NCI-H1694 (cell line): Measurements from ENCODE around the gene ADAMTSL1.

Source experiments
- DNase-seq: peaks from one replicate; lab custom pipeline; 2025; lab: John Stamatoyannopoulos, UW

The ADAMTSL1 gene

DNA sequence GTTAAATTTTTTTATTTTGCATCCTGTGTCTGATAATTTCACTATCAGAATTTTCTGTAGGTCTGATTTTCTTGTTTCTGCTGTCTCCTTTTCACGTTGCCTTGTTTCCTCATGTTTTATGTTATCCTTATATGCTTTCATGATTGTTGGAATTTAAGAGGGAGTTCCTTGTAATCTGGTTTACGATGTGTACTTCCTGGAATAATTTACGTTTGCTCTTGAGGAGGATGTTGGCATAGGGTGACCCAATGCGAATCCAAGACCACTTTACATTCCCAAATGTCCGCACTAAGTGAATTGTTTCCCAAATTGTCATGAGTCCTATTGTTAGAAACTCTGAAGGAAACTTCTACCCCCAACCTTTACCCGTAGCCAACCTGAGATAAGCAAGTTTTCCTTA lies 80.3 kb downstream of the ADAMTSL1 start:
- no peak for DNase-seq

DNA sequence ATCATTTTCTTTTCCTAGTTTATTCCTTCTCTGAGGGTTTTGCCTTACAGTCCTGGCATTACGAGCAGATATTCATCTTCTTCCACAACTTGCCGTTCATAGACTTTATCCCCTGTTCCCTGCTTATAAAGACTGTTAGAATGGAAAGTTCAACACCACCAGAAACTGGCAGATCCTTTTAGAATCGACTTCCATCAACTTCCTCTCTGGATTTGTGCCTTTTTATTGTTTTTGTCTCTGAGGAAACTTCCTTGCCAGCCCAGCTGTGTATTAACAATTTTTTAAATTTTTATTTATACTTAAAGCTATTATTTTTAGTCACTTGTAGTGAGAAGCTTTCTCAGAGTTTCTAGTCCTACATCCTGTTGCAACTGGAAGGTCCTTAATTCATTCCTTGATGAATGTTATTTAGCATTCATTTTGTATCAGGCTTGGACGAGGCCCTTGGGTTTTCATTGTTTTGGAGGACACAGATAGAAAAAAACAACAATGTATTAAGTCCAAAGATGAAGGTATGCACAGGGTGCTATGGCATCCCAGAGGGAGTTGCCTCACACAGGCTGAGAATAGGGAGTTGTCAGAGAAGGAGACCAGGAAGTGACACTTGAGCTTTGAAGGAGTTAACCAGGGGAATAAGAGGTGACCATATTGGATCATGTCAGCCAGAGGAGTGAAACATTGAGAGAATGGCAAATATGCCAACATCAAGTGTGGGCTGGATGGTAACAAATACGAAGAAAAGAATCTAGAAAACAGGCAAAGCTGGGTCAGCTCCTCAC lies 81.3 kb downstream of the ADAMTSL1 start:
- DNase-seq = no peak

DNA sequence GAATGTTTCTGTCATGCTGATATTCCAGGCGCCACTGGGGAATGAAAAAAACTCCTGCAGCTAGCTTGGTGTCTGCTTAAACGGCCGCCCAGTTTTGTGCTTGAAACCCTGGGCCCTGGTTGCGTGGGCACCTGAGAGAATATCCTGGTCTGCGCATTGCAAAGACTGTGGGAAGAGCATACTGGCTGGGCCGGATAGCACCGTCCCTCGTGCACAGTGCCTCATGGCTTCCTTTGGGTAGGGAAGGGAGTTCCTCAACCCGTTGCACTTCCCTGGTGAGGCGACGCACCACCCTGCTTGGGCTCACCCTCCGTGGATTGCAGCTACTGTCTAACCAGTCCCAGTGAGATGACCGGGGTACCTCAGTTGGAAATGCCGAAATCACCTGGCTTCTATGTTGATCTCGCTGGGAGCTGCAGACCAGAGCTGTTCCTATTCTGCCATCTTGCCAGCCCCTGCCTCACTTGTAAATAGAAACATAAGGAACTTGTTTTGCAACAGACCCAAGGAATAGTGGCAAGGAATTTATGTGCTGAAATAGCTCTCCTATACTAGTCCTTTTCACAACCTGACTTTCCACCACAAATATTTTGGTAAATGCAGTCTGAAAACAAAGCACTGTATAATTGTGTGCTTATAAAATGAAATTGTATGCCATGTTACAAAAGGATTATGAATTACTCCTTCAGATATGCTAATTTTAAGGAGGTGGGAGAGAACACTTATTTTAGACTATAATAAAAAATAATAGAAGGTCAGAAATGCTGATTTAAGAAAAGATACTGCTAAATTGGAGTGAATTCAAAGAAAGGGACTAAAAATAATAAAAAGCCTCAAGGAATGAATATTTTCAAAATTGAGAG lies 90.3 kb downstream of the ADAMTSL1 start:
- no peak for DNase-seq

DNA sequence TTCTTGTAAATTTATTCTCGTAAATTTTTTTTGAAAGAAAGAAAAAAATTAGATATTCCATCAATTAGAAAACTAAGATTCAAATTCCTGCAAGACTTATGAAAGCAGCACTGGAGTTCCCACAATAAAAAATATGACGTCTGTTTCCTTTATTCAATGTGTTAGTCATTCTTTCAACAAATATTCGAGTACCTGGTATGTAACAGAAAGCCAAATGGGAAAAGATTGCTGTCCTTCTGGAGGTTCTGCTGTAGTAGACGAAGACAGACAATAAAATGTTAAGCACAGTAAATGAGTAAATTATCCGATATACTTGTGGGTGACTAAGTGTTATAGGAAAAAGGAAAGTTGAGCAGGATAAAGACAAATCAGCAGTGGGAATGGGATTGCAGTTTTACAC lies 92.2 kb downstream of the ADAMTSL1 start:
- no peak for DNase-seq

DNA sequence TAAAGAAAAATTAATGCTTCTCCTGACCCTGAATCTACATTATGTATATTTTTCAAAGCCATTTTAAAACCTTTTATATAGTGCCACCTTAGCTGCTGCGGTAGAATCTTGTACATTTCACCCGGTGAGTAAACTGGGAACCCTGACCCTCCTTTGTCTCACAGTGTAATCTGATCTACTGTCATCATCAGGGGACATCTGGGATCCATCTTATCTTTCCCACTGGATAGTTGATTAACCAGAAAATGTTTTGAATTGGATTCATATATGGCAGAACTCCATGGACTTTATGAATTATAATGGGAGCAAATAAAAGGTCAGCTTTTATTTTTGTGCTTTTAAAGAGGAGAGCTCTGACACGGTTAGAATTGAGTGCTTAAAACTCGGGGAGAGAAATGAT lies 95.0 kb downstream of the ADAMTSL1 start:
- no peak for DNase-seq

DNA sequence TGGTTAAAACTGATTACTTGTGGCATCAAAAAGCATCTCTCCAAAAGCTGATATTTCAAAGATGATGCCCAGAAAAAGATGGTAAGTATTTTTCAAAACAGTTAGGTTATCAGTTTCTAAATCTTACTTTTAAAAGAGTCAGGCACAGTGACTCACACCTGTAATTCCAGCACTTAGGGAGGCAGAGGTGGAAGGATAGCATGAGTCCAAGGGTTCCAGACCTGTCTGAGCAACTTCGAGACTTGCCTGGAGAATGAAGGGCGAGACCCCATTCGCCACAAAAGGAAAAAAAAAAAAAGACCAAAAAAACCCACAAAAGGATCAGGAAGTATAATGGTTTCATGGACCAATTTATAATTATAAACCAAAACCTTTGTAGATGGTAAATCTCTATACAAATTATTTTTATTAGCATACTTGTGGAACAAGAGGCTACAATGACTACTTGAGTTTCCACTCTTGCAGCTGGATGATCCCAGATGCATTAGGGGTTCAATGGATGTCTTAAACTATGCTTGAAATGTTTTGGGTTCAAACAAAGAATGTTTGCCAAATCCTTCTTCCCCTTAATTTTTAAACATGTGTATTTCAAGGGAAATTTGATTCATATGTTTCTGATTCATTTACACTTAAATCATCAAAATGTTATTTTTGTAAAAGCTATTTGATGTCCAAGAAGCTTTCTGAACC lies 96.1 kb downstream of the ADAMTSL1 start:
- no peak for DNase-seq

DNA sequence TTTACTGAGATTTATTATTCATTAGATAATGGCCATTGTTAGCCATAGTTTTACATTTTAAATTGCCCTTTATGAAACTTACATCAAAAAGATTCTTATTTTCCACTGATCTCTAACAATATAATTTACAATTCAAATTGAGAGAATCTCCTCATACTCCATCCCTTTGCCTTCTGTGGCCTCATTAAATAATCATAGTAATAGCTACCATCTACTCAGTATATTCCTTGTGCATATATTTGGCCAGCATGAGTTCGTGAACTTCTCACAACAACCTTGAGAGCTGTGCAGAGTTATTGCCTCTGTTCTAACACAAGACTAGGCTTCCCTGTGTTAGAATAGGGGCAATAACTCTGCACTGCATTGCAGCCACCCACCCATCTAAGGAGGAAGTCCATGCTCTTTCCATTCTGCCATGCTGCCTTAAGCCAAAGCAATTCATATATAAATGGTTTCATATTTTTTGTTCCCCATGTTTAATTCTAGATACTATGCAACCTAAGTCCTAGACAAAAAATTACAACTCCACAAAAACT lies 99.1 kb downstream of the ADAMTSL1 start:
- DNase-seq = no peak

DNA sequence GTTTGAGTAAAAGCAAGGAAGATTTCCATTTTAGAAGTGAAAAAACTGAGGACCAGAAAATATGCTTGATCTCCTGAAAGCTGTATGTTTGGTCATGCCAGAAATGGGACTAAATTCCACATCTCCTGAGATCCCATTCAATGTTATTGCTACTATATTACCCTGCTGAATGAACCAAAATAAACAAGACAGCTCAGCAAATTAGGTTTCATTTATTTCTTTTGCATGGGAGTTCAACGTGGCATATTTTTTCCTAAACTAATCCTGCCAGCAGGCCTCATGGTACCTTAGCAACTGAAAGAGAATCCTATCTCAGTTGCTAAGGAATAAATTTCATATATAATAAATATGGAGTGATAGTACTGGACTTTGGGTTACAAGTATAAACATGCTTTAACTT lies 101.7 kb downstream of the ADAMTSL1 start:
- no peak for DNase-seq

DNA sequence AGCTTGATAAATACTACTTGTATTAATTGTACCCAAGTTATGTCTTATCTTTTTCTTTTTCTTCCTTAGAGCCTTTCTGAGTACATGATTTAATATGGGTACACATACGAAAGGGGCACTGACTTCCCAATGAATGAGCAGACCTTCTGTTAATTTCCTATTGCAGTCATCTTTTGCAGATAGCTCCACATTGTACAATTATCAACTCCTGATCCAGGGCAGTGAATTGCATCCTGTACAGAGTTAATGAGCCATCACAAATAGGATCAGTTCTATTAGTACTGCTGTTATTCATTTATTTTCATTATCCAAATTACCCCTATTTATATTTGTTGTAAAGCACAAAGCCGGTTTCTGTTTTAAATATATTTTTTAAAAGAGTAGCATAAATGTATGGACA lies 105.6 kb downstream of the ADAMTSL1 start:
- no peak for DNase-seq

DNA sequence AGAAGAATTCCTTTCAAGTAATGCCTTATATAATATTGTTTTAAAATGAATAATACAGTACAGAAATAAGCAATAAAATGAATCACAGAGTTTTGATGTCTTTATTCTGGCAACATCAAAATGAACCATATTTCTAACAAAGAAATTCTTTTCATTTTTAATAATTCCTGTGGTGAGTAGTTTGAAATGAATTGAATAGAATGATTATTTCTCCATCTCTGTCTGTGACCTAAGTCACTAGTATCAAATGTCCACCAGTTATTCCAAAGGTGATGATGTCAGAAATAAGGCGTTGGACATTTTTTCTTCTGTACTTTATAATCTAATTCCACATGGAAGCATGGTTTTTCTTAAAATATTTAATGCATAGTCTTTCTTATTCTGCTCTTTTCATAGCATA lies 106.2 kb downstream of the ADAMTSL1 start:
- no peak for DNase-seq

DNA sequence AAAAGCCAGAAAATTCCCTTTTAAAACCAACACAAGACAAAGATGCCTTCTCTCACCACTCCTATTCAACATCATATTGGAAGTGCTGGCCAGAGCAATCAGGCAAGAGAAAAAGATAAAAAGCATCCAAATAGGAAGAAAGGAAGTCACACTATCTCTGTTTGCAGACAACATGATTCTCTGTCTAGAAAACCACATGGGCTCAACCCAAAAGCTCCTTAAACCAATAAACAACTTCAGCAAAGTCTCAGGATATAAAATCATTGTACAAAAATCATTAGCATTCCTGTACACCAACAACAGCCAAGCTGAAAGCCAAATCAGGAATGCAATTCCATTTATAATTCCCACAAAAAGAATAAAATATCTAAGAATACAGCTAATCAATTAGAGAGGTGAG lies 112.0 kb downstream of the ADAMTSL1 start:
- no peak for DNase-seq

DNA sequence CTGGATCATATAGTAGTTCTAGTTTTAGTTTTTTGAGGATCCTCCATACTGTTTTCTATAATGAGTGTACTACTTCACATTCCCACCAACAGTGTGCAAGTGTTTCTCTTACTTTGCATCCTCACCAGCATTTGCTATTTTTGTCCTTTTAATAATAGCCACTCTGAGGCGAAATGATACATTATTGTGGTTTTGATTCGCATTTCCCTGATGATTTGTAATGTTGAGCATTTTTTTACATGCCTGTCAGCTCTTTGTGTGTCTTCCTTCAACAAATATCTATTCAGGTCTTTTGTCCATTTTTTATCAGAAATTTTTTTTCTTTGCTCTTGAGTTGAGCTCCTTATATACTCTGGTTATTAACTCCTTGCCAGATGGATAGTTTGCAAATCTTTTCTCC lies 114.0 kb downstream of the ADAMTSL1 start:
- DNase-seq = no peak

DNA sequence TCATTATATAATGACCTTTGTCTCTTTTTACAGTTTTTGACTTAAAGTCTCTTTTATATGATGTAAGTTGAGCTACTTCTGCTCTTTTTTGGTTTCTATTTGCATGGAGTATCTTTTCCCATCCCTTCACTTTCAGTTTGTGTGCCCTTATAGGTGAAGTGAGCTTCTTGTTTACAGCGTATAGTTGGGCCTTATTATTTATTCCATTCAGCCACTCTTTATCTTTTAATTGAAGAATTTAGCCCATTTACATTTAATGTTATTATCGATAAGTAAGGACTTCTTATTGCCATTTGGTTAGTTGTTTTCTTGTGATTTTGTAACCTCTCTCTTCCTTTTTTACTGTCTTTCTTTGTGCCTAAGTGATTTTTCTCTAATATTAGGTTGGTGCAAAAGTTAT lies 117.3 kb downstream of the ADAMTSL1 start:
- DNase-seq = no peak

DNA sequence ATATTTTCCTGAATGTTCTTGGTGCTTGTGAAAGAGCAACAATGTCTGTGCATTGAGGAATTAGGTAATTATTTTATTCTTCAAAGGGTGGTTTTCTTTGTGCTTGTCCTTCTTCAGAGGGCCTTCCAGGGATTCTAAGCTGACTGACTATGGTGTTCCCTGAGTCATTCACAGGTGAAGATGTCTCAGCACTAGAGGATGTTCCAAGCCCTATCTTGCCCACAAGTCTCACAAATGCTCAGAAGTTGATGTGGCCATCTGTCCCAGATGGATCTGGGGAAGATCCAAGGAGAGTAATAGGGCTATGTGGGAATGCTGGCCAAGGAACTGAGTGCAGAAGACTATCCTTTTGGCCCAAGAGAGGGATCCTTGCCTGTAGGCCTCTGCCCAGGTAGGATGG lies 120.9 kb downstream of the ADAMTSL1 start:
- DNase-seq = no peak

DNA sequence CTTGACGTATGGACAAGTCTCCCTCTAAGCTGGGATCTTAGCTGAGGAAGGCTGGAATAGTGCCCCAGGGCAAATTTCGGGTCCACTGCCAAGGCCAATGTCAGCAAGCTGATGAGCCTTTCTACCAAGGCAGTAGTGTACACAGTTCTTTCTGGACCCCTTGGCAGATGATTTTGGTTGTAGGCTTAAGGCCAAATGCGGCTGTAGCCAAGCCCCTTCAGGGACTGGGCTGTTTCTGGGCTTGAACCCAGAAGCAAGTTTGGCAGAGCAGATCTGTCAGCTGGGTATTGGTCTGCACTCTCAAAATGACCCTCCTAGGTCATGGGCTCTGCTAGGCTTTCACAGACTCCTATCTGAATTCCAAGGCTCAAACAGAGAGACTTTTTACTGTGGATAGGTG lies 121.6 kb downstream of the ADAMTSL1 start:
- no peak for DNase-seq

DNA sequence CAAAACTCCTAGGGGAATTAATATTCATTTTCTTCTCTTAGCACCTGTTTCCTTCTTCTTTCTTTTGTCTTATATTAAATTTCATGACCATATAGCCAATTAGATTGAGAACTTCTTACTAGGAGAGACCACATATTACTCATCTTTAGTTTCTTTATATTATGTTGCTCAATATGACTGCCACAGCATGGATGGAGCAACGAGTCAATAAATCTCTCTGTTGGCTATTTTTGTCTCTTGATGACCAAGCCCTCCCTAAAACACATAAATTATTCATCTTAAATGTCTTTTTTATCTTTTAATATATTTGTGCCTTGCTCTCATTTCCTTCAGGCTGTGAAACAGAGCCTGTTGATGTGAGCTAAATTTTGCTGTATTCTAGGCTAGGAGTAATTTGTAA lies 123.0 kb downstream of the ADAMTSL1 start:
- no peak for DNase-seq

DNA sequence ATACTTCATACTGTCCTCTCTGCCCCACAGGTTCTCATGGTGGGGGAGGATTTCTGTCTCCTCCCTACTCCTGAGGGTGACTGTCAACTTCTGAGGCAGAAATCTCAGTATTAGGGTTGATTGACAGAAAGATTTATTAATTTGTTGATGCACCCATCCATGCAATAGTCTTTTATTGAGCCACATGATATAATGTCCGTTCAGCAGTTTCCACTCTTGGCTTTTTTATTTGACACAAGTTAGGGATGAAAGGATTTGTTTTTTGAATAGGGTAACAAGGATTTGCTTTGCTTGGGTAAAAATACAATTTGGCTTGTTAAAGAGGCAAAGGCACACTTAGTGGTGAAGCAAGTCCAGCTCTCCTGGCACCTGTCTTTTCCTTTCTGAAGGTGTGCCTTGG lies 125.0 kb downstream of the ADAMTSL1 start:
- DNase-seq = no peak

DNA sequence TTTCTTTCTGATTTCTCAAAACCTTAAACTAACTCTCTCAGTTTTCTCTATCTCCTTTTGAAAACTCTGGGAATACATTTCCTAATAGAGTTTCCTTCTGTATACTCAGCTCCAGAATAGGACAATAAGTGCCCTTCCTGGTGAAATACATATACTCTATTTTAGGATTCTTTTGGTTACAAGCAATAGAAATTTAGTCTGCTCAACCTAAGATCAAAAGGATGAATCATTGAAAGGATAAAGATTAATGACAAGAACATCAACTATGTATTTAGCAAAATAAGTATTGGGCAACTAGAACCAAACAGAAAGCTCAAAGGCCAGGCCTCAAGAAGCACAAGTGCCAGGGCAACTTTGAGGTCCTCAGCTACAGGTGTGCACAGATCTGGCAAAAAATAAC lies 127.1 kb downstream of the ADAMTSL1 start:
- no peak for DNase-seq

DNA sequence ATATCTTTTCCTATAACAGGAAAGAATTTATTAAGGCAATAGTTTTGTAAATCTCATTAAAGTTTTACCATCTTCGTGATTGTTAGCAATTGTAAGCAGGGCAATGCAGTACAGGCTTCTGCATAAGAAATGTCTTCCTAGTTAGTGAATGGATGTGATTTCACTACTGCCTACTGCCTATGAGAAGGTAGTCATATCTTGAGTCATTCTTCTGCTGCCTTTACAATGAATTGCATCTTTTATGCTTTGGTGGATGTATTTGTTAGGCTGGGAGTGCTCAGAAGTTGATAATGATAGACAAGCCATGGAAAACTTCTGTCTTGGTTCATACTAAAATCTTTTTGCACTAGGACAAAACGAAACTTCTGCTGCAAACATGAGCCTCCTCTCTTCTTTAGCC lies 128.0 kb downstream of the ADAMTSL1 start:
- DNase-seq = no peak

DNA sequence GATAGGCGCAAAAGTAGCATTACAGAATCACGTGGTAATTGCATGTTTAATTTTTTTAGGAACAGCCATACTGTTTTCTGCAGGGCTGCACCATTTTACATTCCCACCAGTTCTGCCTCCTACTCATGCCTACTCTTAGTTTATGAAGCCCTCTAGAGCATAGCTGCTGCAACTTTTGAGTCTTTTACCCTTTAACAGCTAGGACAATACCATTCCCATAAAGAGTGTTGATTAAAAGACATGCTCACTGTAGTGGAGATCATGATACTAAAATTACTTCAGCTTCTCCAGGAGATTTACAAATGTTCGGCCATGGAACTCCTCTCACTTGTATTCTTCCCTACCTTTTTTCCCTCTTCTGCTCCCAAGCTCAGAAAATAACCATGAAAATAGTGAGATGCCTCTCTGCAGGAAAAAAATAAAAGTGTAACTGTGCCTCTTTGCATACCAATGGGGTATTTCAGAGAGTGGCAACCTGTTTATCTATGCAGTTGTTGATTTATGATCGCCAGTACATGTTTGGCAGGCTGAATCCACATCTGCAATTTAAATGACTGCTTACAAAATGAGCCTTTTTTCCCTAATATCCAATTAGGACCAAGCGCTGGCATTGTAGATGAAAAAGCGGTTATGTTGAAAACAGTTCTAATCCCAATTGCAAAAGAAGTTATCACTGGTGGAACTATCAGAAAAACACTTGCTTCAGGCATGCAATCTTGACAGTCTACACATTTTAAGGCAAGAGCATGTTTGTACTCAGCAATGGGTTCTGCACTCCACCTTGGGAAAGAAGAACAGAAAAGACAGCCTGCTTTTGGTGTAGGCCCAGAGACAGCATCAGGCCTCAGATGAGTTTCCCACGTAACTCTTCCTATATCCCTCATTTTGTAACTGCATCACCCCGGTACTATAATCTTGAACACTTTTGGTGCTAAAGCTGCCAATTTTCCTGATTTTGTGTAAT lies 131.1 kb downstream of the ADAMTSL1 start:
- DNase-seq = no peak

DNA sequence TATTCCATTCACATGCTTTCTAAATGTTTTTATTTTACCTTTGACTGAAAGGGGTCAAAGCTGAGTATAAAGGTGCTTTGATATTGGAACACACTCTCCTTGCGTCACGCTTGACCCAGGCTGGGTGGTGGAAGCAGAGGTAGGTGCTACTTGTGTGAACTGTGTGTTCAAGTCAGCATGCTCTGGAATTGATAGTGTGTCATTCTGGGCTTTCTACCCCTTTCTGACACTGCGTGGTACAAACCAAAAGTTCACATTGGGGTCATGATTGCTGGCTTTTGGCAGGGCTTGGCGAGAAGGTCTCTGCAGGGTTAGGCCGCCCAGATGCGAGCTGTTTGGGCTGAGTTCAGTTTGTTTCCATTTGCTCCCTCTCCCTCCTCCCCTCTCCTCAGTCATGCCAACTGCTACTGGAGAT lies 131.8 kb downstream of the ADAMTSL1 start:
- DNase-seq = no peak
